GM19438 (cell line): ENCODE data around the gene ATP5PD.

ENCODE experiments used
- ATAC-seq: cut with Tn5 transposase; IDR thresholded peaks from one replicate; pipeline ENCODE4 v1.9.1; 2021; ENCODE audit warnings: low read depth; ENCODE audit not compliant: unreplicated experiment

ATP5PD gene

GRCh38 chr17:75001915-75002843 is 44.6 kb downstream of the ATP5PD start:
- ATAC-seq, result no peak

DNA sequence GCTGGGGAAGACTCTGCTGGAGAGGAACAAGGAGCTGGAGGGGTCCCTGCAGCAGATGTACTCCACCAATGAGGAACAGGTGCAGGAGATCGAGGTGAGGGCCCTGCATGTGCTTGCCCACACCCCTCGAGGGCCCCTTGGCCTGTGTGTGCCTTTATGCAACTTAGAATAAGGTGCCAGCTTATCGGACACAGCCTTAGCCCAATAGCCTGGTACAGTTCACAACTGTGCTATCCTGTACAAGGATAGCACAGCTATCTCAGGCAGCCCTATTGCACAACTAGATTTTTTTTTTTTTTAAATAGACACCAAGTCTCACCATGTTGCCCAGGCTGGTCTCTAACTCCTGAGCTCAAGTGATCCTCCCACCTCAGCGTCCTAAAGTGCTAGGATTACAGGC is 47.2 kb downstream of the ATP5PD start:
- no peak for ATAC-seq

- no peak for ATAC-seq
These were observed 48.0 kb downstream of the ATP5PD start for GRCh38 chr17:74998783-74999182.

- ATAC-seq, result no peak
These were observed 50.9 kb downstream of the ATP5PD start for GRCh38 chr17:74995847-74996246.

- no peak for ATAC-seq
These were observed 52.3 kb downstream of the ATP5PD start for GRCh38 chr17:74994440-74994839.

GRCh38 chr17:74992223-74992622 is 54.5 kb downstream of the ATP5PD start:
- no peak for ATAC-seq

DNA sequence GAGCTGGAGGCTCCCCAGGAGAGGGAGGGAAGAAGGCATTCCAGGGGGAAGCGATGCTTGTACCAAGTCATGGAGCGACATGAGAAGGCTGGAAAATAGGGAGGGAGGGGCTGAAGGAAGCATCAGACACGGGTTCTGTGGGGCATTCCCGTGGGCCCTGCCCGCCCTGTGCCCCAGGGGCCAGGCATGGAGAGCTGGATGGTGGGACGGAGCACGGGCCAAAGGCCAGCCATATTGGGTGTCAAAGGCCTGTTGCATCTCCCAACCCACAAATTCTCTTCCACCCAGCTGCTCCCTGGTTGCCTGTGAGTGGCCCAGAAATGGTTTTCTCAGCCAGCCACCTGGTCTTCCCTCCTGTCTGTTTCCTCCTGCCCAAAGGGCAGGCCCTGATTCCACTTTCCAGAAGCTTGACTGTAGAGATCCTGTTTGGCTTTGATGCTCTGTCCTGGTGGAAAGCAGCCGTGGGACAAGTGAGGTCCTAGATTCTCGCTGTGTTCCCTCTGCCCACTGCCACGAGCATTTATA is 56.1 kb downstream of the ATP5PD start:
- ATAC-seq, result no peak
